Hepatocyte (in vitro differentiated cells): ENCODE data around the gene NCAM1. TPM values are rescaled to one million over a fixed set of nuclear protein-coding genes. Genes with fewer than 3 reads are reported as not detected.

ENCODE experiments used
- DNase-seq: peaks from one replicate; pipeline ENCODE4 v3.0.0-alpha.2; 2016; ENCODE audit warnings: low spot score
- H2AFZ ChIP-seq: fragments of 200-600 bp; sonication (generic); 2 replicates; pipeline ENCODE4 v1.6.0; 2016; ENCODE audit warnings: antibody characterized with exemption, mild to moderate bottlenecking
- H3K27ac ChIP-seq: fragments of 200-600 bp; sonication (generic); 2 replicates; pipeline ENCODE4 v1.5.1; 2016; ENCODE audit warnings: mild to moderate bottlenecking
- H3K27me3 ChIP-seq: fragments of 200-600 bp; sonication (generic); 2 replicates; pipeline ENCODE4 v1.6.1; 2016
- H3K36me3 ChIP-seq: fragments of 200-600 bp; sonication (generic); replicated peaks from 2 replicates; pipeline ENCODE4 v1.5.1; 2016; ENCODE audit warnings: low read depth; ENCODE audit not compliant: insufficient read depth
- H3K4me1 ChIP-seq: fragments of 200-600 bp; sonication (generic); 2 replicates; pipeline ENCODE4 v1.5.1; 2016; ENCODE audit warnings: mild to moderate bottlenecking, moderate library complexity; ENCODE audit not compliant: insufficient read depth
- H3K4me2 ChIP-seq: fragments of 200-600 bp; sonication (generic); 2 replicates; pipeline ENCODE4 v1.6.0; 2016
- H3K4me3 ChIP-seq: fragments of 200-600 bp; sonication (generic); 2 replicates; pipeline ENCODE4 v1.5.1; 2016; ENCODE audit warnings: mild to moderate bottlenecking
- H3K79me2 ChIP-seq: fragments of 200-600 bp; sonication (generic); 2 replicates; pipeline ENCODE4 v1.6.0; 2017; ENCODE audit warnings: mild to moderate bottlenecking
- H3K9me2 ChIP-seq: fragments of 200-600 bp; sonication (generic); replicated peaks from 2 replicates; pipeline ENCODE4 v1.6.0; 2017; ENCODE audit warnings: mild to moderate bottlenecking; ENCODE audit not compliant: insufficient read depth
- H3K9me3 ChIP-seq: fragments of 200-600 bp; sonication (generic); 2 replicates; pipeline ENCODE4 v1.5.1; 2016; ENCODE audit warnings: low read depth, mild to moderate bottlenecking
- H4K20me1 ChIP-seq: fragments of 200-600 bp; sonication (generic); 2 replicates; pipeline ENCODE4 v1.6.0; 2016; ENCODE audit warnings: mild to moderate bottlenecking; ENCODE audit not compliant: insufficient read depth, poor library complexity, severe bottlenecking
- CTCF ChIP-seq: fragments of 200-600 bp; sonication (generic); IDR thresholded peaks from 2 replicates; pipeline ENCODE4 v1.5.1; 2016; ENCODE audit warnings: antibody characterized with exemption, mild to moderate bottlenecking; ENCODE audit not compliant: poor library complexity
- EZH2 ChIP-seq: fragments of 200-600 bp; sonication (generic); IDR thresholded peaks from 2 replicates; pipeline ENCODE4 v1.6.1; 2016; ENCODE audit warnings: antibody characterized with exemption, mild to moderate bottlenecking, borderline replicate concordance
- EZH2phosphoT487 ChIP-seq: fragments of 200-600 bp; sonication (generic); IDR thresholded peaks from one replicate; pipeline ENCODE4 v1.6.1; 2018; ENCODE audit warnings: antibody characterized with exemption, mild to moderate bottlenecking, low read depth, moderate library complexity; ENCODE audit not compliant: unreplicated experiment, severe bottlenecking
- WGBS: methylation state at CpG from one replicate; pipeline ENCODE4 v1.1.6; 2016; ENCODE audit warnings: low lambda C conversion rate; ENCODE audit errors: missing lambda C conversion rate; 5-methylcytosine and 5-hydroxymethylcytosine counted together
- polyA plus RNA-seq: library from polyadenylated mRNA; unstranded; fragments of >200 nt; fragmentation: Nextera tagmentation; extraction: Ambion mirVana; gene quantifications from 2 replicates; pipeline ENCODE4 v1.2.1, GENCODE V29; 2016
- total RNA-seq: library from RNA; depleted of rRNA; stranded (reverse); fragments of >200 nt; gene quantifications from 2 replicates; pipeline ENCODE4 v1.2.3, GENCODE V29; 2014

Gene NCAM1
- total and polyA plus RNA-seq, 2 experiments from 2014 or later, result 12.4 to 27.2 TPM

- Histone ChIP-seq H3K4me1 (no peaks in the 10 kb centered on the region), H4K20me1 (no peaks in the 10 kb centered on the region), H3K9me2 (no peaks in the 10 kb centered on the region), H3K4me3 (no peak overlapping the region), H2AFZ (no peak overlapping the region), H3K27ac (no peak overlapping the region), H3K9me3 (no peaks in the 10 kb centered on the region), H3K27me3 (no peaks in the 10 kb centered on the region), H3K36me3 (no peaks in the 10 kb centered on the region), H3K4me2 (no peak overlapping the region), H3K79me2 (no peaks in the 10 kb centered on the region)
- DNase-seq, result no peak
- WGBS, result 97% methylated on average over 1 of the region's 1 CpG
- TF ChIP-seq EZH2 (no peak), EZH2phosphoT487 (no peak), CTCF (no peak)
Observed at GRCh38 chr11:113260541-113260940, 299.3 kb downstream of the NCAM1 start.

- 91% methylated on average over 10 of the region's 10 CpGs for WGBS
- Histone ChIP-seq H3K9me2 (no peaks in the 10 kb centered on the region), H4K20me1 (no peaks in the 10 kb centered on the region), H3K79me2 (no peaks in the 10 kb centered on the region), H3K36me3 (no peaks in the 10 kb centered on the region), H3K4me2 (no peak overlapping the region), H2AFZ (no peak overlapping the region), H3K27me3 (no peaks in the 10 kb centered on the region), H3K27ac (no peak overlapping the region), H3K4me3 (no peak overlapping the region), H3K4me1 (no peaks in the 10 kb centered on the region), H3K9me3 (no peaks in the 10 kb centered on the region)
- no peak for TF ChIP-seq EZH2
- no peak for DNase-seq
Observed at GRCh38 chr11:113261709-113262475, 300.7 kb downstream of the NCAM1 start.

GRCh38 chr11:113262594-113262993, 301.4 kb downstream of the NCAM1 start:
- Histone ChIP-seq H3K9me2 (no peaks in the 10 kb centered on the region), H3K4me1 (no peaks in the 10 kb centered on the region), H3K4me2 (no peak overlapping the region), H4K20me1 (no peaks in the 10 kb centered on the region), H2AFZ (no peak overlapping the region), H3K36me3 (no peaks in the 10 kb centered on the region), H3K79me2 (no peaks in the 10 kb centered on the region), H3K27me3 (no peaks in the 10 kb centered on the region), H3K9me3 (no peaks in the 10 kb centered on the region), H3K4me3 (no peak overlapping the region), H3K27ac (no peak overlapping the region)
- WGBS, result 83% methylated on average over 2 of the region's 2 CpGs
- TF ChIP-seq EZH2, result no peak
- TF ChIP-seq EZH2phosphoT487, result no peak
- TF ChIP-seq CTCF, result no peak
- no peak for DNase-seq

- H3K9me3 ChIP-seq, result no peaks in the 10 kb centered on the region
- TF ChIP-seq CTCF (no peak), EZH2phosphoT487 (no peak), EZH2 (no peak)
- no peaks in the 10 kb centered on the region for H3K27me3 ChIP-seq
- no peak overlapping the region for H3K27ac ChIP-seq
- 88% methylated on average over 9 of the region's 9 CpGs for WGBS
- no peaks in the 10 kb centered on the region for H4K20me1 ChIP-seq
- H3K36me3 ChIP-seq, result no peaks in the 10 kb centered on the region
- H3K9me2 ChIP-seq, result no peaks in the 10 kb centered on the region
- no peaks in the 10 kb centered on the region for H3K79me2 ChIP-seq
- H3K4me2 ChIP-seq, result no peak overlapping the region
- H3K4me1 ChIP-seq, result no peaks in the 10 kb centered on the region
- no peak overlapping the region for H3K4me3 ChIP-seq
- no peak for DNase-seq
- H2AFZ ChIP-seq, result no peak overlapping the region
Observed at GRCh38 chr11:113263458-113264259, 302.4 kb downstream of the NCAM1 start.
